ENCODE measurements around the gene OPRM1. TPM values are rescaled to one million over a fixed set of nuclear protein-coding genes. Genes with fewer than 3 reads are reported as not detected.

Gene OPRM1
- total RNA-seq, 1 donor = not detected

- H3K27me3 ChIP-seq (ENCODE audit: insufficient read depth, low read length) = no peaks in the 10 kb centered on the region
Measured at GRCh38 chr6:154213782-154214181, 174.7 kb downstream of the OPRM1 start.

GRCh38 chr6:154218301-154218700 lies 179.3 kb downstream of the OPRM1 start:
- no peaks in the 10 kb centered on the region for H3K4me1 ChIP-seq (ENCODE audit: insufficient read depth, low read length)
- no peaks in the 10 kb centered on the region for H3K36me3 ChIP-seq (ENCODE audit: insufficient read depth, low read length)
- H3K27me3 ChIP-seq (ENCODE audit: insufficient read depth, low read length) = no peaks in the 10 kb centered on the region
- H3K27ac ChIP-seq (ENCODE audit: low read depth, low read length) = no peak overlapping the region
- TF ChIP-seq CTCF (IDR thresholded peaks at IDR 0.05; ENCODE audit: extremely low read depth, low read depth, low read length) = no peak
- H4K20me1 ChIP-seq (ENCODE audit: insufficient read depth, low read length) = no peaks in the 10 kb centered on the region
- no peak overlapping the region for H3K4me3 ChIP-seq (ENCODE audit: insufficient read depth, low read length)
- no peak for DNase-seq (ENCODE audit: insufficient read length, low spot score, missing footprints)
- no peaks in the 10 kb centered on the region for H3K9me3 ChIP-seq (ENCODE audit: low read depth, low read length)
- no peaks in the 10 kb centered on the region for H3K79me2 ChIP-seq (ENCODE audit: insufficient read depth, low read length)
- H3K4me2 ChIP-seq (ENCODE audit: insufficient read depth, low read length) = no peak overlapping the region
- H2AFZ ChIP-seq (ENCODE audit: low read length) = no peak overlapping the region

More at GRCh38 chr6:154213782-154214181, 174.7 kb downstream of the OPRM1 start:
- H3K79me2 ChIP-seq (ENCODE audit: insufficient read depth, low read length) = no peaks in the 10 kb centered on the region
- no peak overlapping the region for H3K4me3 ChIP-seq (ENCODE audit: insufficient read depth, low read length)
- H3K27ac ChIP-seq (ENCODE audit: low read depth, low read length) = no peak overlapping the region
- H3K9me3 ChIP-seq (ENCODE audit: low read depth, low read length) = no peaks in the 10 kb centered on the region
- no peaks in the 10 kb centered on the region for H4K20me1 ChIP-seq (ENCODE audit: insufficient read depth, low read length)
- no peak overlapping the region for H2AFZ ChIP-seq (ENCODE audit: low read length)
- TF ChIP-seq CTCF (IDR thresholded peaks at IDR 0.05; ENCODE audit: extremely low read depth, low read depth, low read length) = no peak
- no peak overlapping the region for H3K4me2 ChIP-seq (ENCODE audit: insufficient read depth, low read length)
- no peaks in the 10 kb centered on the region for H3K4me1 ChIP-seq (ENCODE audit: insufficient read depth, low read length)
- no peaks in the 10 kb centered on the region for H3K36me3 ChIP-seq (ENCODE audit: insufficient read depth, low read length)
- DNase-seq (ENCODE audit: insufficient read length, low spot score, missing footprints) = no peak

GRCh38 chr6:154218787-154219186 lies 179.7 kb downstream of the OPRM1 start:
- no peaks in the 10 kb centered on the region for H3K9me3 ChIP-seq (ENCODE audit: low read depth, low read length)
- H3K27me3 ChIP-seq (ENCODE audit: insufficient read depth, low read length) = no peaks in the 10 kb centered on the region
- H3K4me3 ChIP-seq (ENCODE audit: insufficient read depth, low read length) = no peak overlapping the region
- no peak overlapping the region for H3K27ac ChIP-seq (ENCODE audit: low read depth, low read length)
- no peak overlapping the region for H2AFZ ChIP-seq (ENCODE audit: low read length)
- H3K4me2 ChIP-seq (ENCODE audit: insufficient read depth, low read length) = no peak overlapping the region
- no peaks in the 10 kb centered on the region for H4K20me1 ChIP-seq (ENCODE audit: insufficient read depth, low read length)
- no peaks in the 10 kb centered on the region for H3K79me2 ChIP-seq (ENCODE audit: insufficient read depth, low read length)
- no peak for TF ChIP-seq CTCF (IDR thresholded peaks at IDR 0.05; ENCODE audit: extremely low read depth, low read depth, low read length)
- no peaks in the 10 kb centered on the region for H3K4me1 ChIP-seq (ENCODE audit: insufficient read depth, low read length)
- DNase-seq (ENCODE audit: insufficient read length, low spot score, missing footprints) = no peak
- H3K36me3 ChIP-seq (ENCODE audit: insufficient read depth, low read length) = no peaks in the 10 kb centered on the region

- Histone ChIP-seq H3K27ac (ENCODE audit: low read depth, low read length) (no peak overlapping the region), H3K4me3 (ENCODE audit: insufficient read depth, low read length) (no peak overlapping the region), H2AFZ (ENCODE audit: low read length) (no peak overlapping the region), H3K27me3 (ENCODE audit: insufficient read depth, low read length) (no peaks in the 10 kb centered on the region), H4K20me1 (ENCODE audit: insufficient read depth, low read length) (no peaks in the 10 kb centered on the region), H3K36me3 (ENCODE audit: insufficient read depth, low read length) (no peaks in the 10 kb centered on the region), H3K4me2 (ENCODE audit: insufficient read depth, low read length) (no peak overlapping the region), H3K4me1 (ENCODE audit: insufficient read depth, low read length) (no peaks in the 10 kb centered on the region), H3K9me3 (ENCODE audit: low read depth, low read length) (no peaks in the 10 kb centered on the region), H3K79me2 (ENCODE audit: insufficient read depth, low read length) (no peaks in the 10 kb centered on the region)
- no peak for TF ChIP-seq CTCF (IDR thresholded peaks at IDR 0.05; ENCODE audit: extremely low read depth, low read depth, low read length)
- no peak for DNase-seq (ENCODE audit: insufficient read length, low spot score, missing footprints)
Measured at GRCh38 chr6:154219250-154219649, 180.2 kb downstream of the OPRM1 start.

Data from osteoblast (primary cell).